ENCODE results near the gene TMEM41A. TPM values are rescaled to one million over a fixed set of nuclear protein-coding genes. Genes with fewer than 3 reads are reported as not detected.

TMEM41A gene
- polyA plus RNA-seq, 1 experiment, result 17.8 TPM

GRCh38 chr3:185534511-185534910 lies 35.7 kb upstream of the TMEM41A start:
- no peak for DNase-seq (ENCODE audit: low read depth, low spot score)
- H3K27me3 ChIP-seq (ENCODE audit: control insufficient read depth, insufficient read depth, low read length), result peaks cover under 1% of the 10 kb centered on the region
- no peak overlapping the region for H3K27ac ChIP-seq (ENCODE audit: low read depth, low read length)
- H3K9me3 ChIP-seq (ENCODE audit: control insufficient read depth, insufficient read depth, low read length), result no peaks in the 10 kb centered on the region
- no peak overlapping the region for H3K4me3 ChIP-seq (ENCODE audit: low read depth, low read length)
- POLR2A ChIA-PET, result no interaction called here
- no peak for TF ChIP-seq CTCF (IDR thresholded peaks at IDR 0.05; ENCODE audit: low read depth, low read length)
- CTCF ChIA-PET, result interaction anchor here (1.2 kb wide), 1 partner anchor 24 kb away, joined by 3 read pairs; no protein-coding TSS in a partner anchor

- no peaks in the 10 kb centered on the region for H3K9me3 ChIP-seq (ENCODE audit: control insufficient read depth, insufficient read depth, low read length)
- H3K4me3 ChIP-seq (ENCODE audit: low read depth, low read length), result no peak overlapping the region
- H3K27ac ChIP-seq (ENCODE audit: low read depth, low read length), result no peak overlapping the region
- ChIA-PET POLR2A (no interaction called here), CTCF (interaction anchor here (1.4 kb wide), 1 partner anchor 26 kb away, joined by 7 read pairs; no protein-coding TSS in a partner anchor)
- H3K27me3 ChIP-seq (ENCODE audit: control insufficient read depth, insufficient read depth, low read length), result peaks cover 5% of the 10 kb centered on the region
- TF ChIP-seq CTCF (IDR thresholded peaks at IDR 0.05; ENCODE audit: low read depth, low read length), result no peak
- DNase-seq (ENCODE audit: low read depth, low spot score), result no peak
These were observed 34.1 kb upstream of the TMEM41A start for GRCh38 chr3:185532901-185533300.

GRCh38 chr3:185530856-185531255 lies 32.0 kb upstream of the TMEM41A start:
- no peak overlapping the region for H3K4me3 ChIP-seq (ENCODE audit: low read depth, low read length)

GRCh38 chr3:185528532-185528931 lies 29.7 kb upstream of the TMEM41A start:
- TF ChIP-seq CTCF (IDR thresholded peaks at IDR 0.05; ENCODE audit: low read depth, low read length), result no peak
- POLR2A ChIA-PET, result no interaction called here
- Histone ChIP-seq H3K4me3 (ENCODE audit: low read depth, low read length) (no peak overlapping the region), H3K9me3 (ENCODE audit: control insufficient read depth, insufficient read depth, low read length) (no peaks in the 10 kb centered on the region), H3K27ac (ENCODE audit: low read depth, low read length) (no peak overlapping the region), H3K27me3 (ENCODE audit: control insufficient read depth, insufficient read depth, low read length) (peaks cover 8% of the 10 kb centered on the region)
- DNase-seq (ENCODE audit: low read depth, low spot score), result no peak
- CTCF ChIA-PET, result no interaction called here

More at GRCh38 chr3:185530856-185531255, 32.0 kb upstream of the TMEM41A start:
- no peak for DNase-seq (ENCODE audit: low read depth, low spot score)
- ChIA-PET POLR2A (no interaction called here), CTCF (interaction anchor here (1.2 kb wide), 1 partner anchor 28 kb away, joined by 7 read pairs; no protein-coding TSS in a partner anchor)
- Histone ChIP-seq H3K27ac (ENCODE audit: low read depth, low read length) (no peak overlapping the region), H3K27me3 (ENCODE audit: control insufficient read depth, insufficient read depth, low read length) (peaks cover 5% of the 10 kb centered on the region), H3K9me3 (ENCODE audit: control insufficient read depth, insufficient read depth, low read length) (no peaks in the 10 kb centered on the region)
- no peak for TF ChIP-seq CTCF (IDR thresholded peaks at IDR 0.05; ENCODE audit: low read depth, low read length)

- Histone ChIP-seq H3K27ac (ENCODE audit: low read depth, low read length) (no peak overlapping the region), H3K4me3 (ENCODE audit: low read depth, low read length) (no peak overlapping the region), H3K27me3 (ENCODE audit: control insufficient read depth, insufficient read depth, low read length) (peaks cover 8% of the 10 kb centered on the region), H3K9me3 (ENCODE audit: control insufficient read depth, insufficient read depth, low read length) (no peaks in the 10 kb centered on the region)
- ChIA-PET POLR2A (no interaction called here), CTCF (no interaction called here)
- DNase-seq (ENCODE audit: low read depth, low spot score), result no peak
- no peak for TF ChIP-seq CTCF (IDR thresholded peaks at IDR 0.05; ENCODE audit: low read depth, low read length)
These were observed 28.5 kb upstream of the TMEM41A start for GRCh38 chr3:185527364-185527763.
